OCI-LY3 (cell line): ENCODE data around the gene TNRC18.
"Not testable (repeated sequence)": the region's sequence is repeated elsewhere in the genome, so short reads cannot be mapped to it uniquely, and the experiment has no call there.

Experiments
- CTCF ChIP-seq: fragments of 200-600, 300-600 bp; sonication (generic); IDR thresholded peaks from 2 replicates; pipeline ENCODE4 v1.5.1; 2014; ENCODE audit warnings: antibody characterized with exemption, low read length, low read depth
- EZH2phosphoT487 ChIP-seq: fragments of 200-600 bp; shearing (Covaris generic); IDR thresholded peaks from 2 replicates; pipeline ENCODE4 v1.6.1; 2018; ENCODE audit warnings: antibody characterized with exemption, mixed run types, low read depth

- not testable (repeated sequence) for TF ChIP-seq CTCF, EZH2phosphoT487
Observed at GRCh38 chr7:5260530-5261068, 163.0 kb downstream of the TNRC18 start.
